Adrenal gland (tissue), 5 donors: ENCODE measurements around the gene KIAA1755.

Source experiments
- CTCF ChIP-seq, 6 experiments: fragments of 450-650 bp in 4 of 6; fragments of 200-600 bp in 2 of 6; sonication (generic) in 1 of 6; IDR thresholded peaks; 1 replicate in 5 of 6; 2 replicates in 1 of 6; pipeline versions ENCODE4 v1.5.1 to v1.8.0; 2016 to 2021; ENCODE audit warnings: antibody characterized with exemption in 6 of 6, mild to moderate bottlenecking in 2 of 6, moderate library complexity in 1 of 6
- POLR2A ChIP-seq, 2 donors: fragments of 450-650 bp; IDR thresholded peaks; one replicate each; pipeline ENCODE4 v1.6.1; 2017; ENCODE audit warnings: antibody characterized with exemption in 2 of 2, mild to moderate bottlenecking in 2 of 2, moderate library complexity in 1 of 2
- donor health status: DM: no; HTN: no; CAD: no.

DNA sequence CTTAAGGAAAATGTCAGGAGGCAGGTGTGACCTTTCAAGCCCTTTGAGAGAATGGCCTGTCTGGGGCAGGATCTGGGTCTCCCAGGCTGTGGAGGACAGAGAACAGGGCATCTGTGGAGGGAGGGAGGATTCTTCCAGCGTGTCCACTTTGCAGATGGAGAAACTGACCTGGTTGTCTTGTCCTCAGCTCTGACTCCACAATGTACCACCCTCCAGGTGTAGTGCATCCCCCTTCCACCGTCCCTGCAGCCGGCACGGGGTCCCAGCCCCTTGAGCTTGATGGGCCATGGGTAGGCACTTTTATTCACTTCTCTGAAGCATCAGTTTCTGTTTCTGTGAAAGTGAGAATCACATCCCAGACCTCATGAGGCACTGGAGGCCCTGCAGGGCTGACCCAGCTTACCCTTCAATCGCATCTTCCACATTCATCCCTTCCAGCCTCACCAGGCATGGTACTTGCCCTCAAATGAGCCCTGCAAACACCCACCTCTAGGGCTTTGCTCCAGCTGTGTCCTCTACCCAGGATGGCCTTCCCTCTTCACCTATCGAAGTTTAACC, 90.8 kb downstream of the KIAA1755 start:
- TF ChIP-seq POLR2A (IDR thresholded peaks at IDR 0.05) (no peak), CTCF (IDR thresholded peaks at IDR 0.05) (no peak)
